Mesenchymal stem cell (in vitro differentiated cells and primary cell): Measurements from ENCODE around the gene TGM2.
A peak's percentile ranks its signal among the peaks of the same experiment; 100 is the strongest.

ENCODE experiments used
- DNase-seq: peaks from one replicate; pipeline ENCODE4 v3.0.0-alpha.2; 2013
- H2AFZ ChIP-seq: one replicate; pipeline ENCODE4 v1.6.1; 2013; ENCODE audit warnings: low read depth, mild to moderate bottlenecking, control low read depth, inconsistent platforms, low read length, moderate library complexity
- H2AK5ac ChIP-seq: 2 replicates; pipeline ENCODE4 v1.6.1; 2013; ENCODE audit warnings: low read length, moderate library complexity, mild to moderate bottlenecking, inconsistent platforms; ENCODE audit not compliant: severe bottlenecking
- H2BK120ac ChIP-seq: one replicate; pipeline ENCODE4 v1.6.1; 2013; ENCODE audit warnings: low read depth, mild to moderate bottlenecking, inconsistent platforms, low read length, moderate library complexity
- H2BK12ac ChIP-seq, 2 experiments: one replicate each; pipeline ENCODE4 v1.6.1; 2013; ENCODE audit warnings: inconsistent platforms in 2 of 2, low read length in 2 of 2, mild to moderate bottlenecking in 2 of 2, moderate library complexity in 2 of 2, control low read depth in 1 of 2
- H2BK15ac ChIP-seq: one replicate; pipeline ENCODE4 v1.6.1; 2013; ENCODE audit warnings: mild to moderate bottlenecking, low read depth, inconsistent platforms; ENCODE audit not compliant: poor library complexity, severe bottlenecking
- H2BK5ac ChIP-seq: 2 replicates; pipeline ENCODE4 v1.6.1; 2013; ENCODE audit warnings: low read depth, mild to moderate bottlenecking, low read length, control low read depth, inconsistent platforms; ENCODE audit not compliant: poor library complexity, severe bottlenecking
- H3K14ac ChIP-seq, 2 experiments: one replicate each; pipeline ENCODE4 v1.6.1; 2013; ENCODE audit warnings: inconsistent platforms in 2 of 2, low read length in 2 of 2, control low read depth in 1 of 2, mild to moderate bottlenecking in 1 of 2, moderate library complexity in 1 of 2
- H3K18ac ChIP-seq, 2 experiments: one replicate each; pipeline ENCODE4 v1.6.1; 2013; ENCODE audit warnings: inconsistent platforms in 2 of 2, low read length in 2 of 2, control low read depth in 1 of 2, low read depth in 1 of 2, mild to moderate bottlenecking in 1 of 2
- H3K23ac ChIP-seq, 2 experiments: one replicate each; pipeline ENCODE4 v1.6.1; 2013; ENCODE audit warnings: inconsistent platforms in 2 of 2, low read length in 2 of 2, mild to moderate bottlenecking in 2 of 2, moderate library complexity in 2 of 2, control low read depth in 1 of 2
- H3K27ac ChIP-seq: 2 replicates; pipeline ENCODE4 v1.5.1; 2013; ENCODE audit warnings: mild to moderate bottlenecking, moderate library complexity, low read length, control low read depth, inconsistent platforms; ENCODE audit not compliant: poor library complexity, severe bottlenecking
- H3K27me3 ChIP-seq, 2 experiments: 2 replicates each; pipeline versions ENCODE4 v1.6.1 to v1.7.0; 2013; ENCODE audit warnings: low read length in 2 of 2, mild to moderate bottlenecking in 2 of 2, moderate library complexity in 2 of 2, control low read depth in 1 of 2, inconsistent platforms in 1 of 2; ENCODE audit not compliant: control insufficient read depth in 1 of 2, insufficient read depth in 1 of 2
- H3K36me3 ChIP-seq, 2 experiments: 2 replicates each; pipeline versions ENCODE4 v1.6.1 to v1.7.0; 2013; ENCODE audit warnings: low read length in 2 of 2, control low read depth in 1 of 2, inconsistent platforms in 1 of 2, low read depth in 1 of 2, mild to moderate bottlenecking in 1 of 2; ENCODE audit not compliant: insufficient read depth in 2 of 2, control insufficient read depth in 1 of 2
- H3K4ac ChIP-seq, 2 experiments: one replicate each; pipeline ENCODE4 v1.6.1; 2013; ENCODE audit warnings: inconsistent platforms in 2 of 2, low read length in 2 of 2, mild to moderate bottlenecking in 2 of 2, moderate library complexity in 2 of 2, control low read depth in 1 of 2, low read depth in 1 of 2
- H3K4me1 ChIP-seq: 2 replicates; pipeline ENCODE4 v1.6.1; 2013; ENCODE audit warnings: low read depth, low read length, control low read depth; ENCODE audit not compliant: control insufficient read depth, insufficient read depth
- H3K4me2 ChIP-seq: 2 replicates; pipeline ENCODE4 v1.6.1; 2013; ENCODE audit warnings: low read length, mild to moderate bottlenecking, inconsistent platforms; ENCODE audit not compliant: poor library complexity, severe bottlenecking
- H3K4me3 ChIP-seq, 2 experiments: 2 replicates each; pipeline versions ENCODE4 v1.5.1 to v1.7.0; 2013; ENCODE audit warnings: low read length in 2 of 2, mild to moderate bottlenecking in 2 of 2, control low read depth in 1 of 2, low read depth in 1 of 2; ENCODE audit not compliant: insufficient read depth in 1 of 2
- H3K79me1 ChIP-seq: replicated peaks from 2 replicates; pipeline ENCODE4 v1.6.1; 2013; ENCODE audit warnings: mild to moderate bottlenecking, control low read depth, low read length, inconsistent platforms; ENCODE audit not compliant: poor library complexity, severe bottlenecking
- H3K9ac ChIP-seq: 2 replicates; pipeline ENCODE4 v1.7.0; 2013; ENCODE audit warnings: mild to moderate bottlenecking, low read length, moderate library complexity
- H3K9me3 ChIP-seq: 2 replicates; pipeline ENCODE4 v1.7.0; 2013; ENCODE audit warnings: mild to moderate bottlenecking, low read length; ENCODE audit not compliant: control insufficient read depth
- H4K8ac ChIP-seq: one replicate; pipeline ENCODE4 v1.6.1; 2013; ENCODE audit warnings: inconsistent platforms, mild to moderate bottlenecking, low read length, moderate library complexity
- H4K91ac ChIP-seq: one replicate; pipeline ENCODE4 v1.6.1; 2013; ENCODE audit warnings: mild to moderate bottlenecking, low read length, inconsistent platforms
- WGBS: methylation state at CpG from one replicate; pipeline ENCODE4 v1.1.7; 2013; ENCODE audit warnings: mixed read lengths; 5-methylcytosine and 5-hydroxymethylcytosine counted together

The TGM2 gene

GRCh38 chr20:38147751-38148150 is 17.3 kb downstream of the TGM2 start:
- Histone ChIP-seq H3K27ac (no peak overlapping the region), H3K79me1 (no peaks in the 10 kb centered on the region), H4K8ac (no peak overlapping the region), H3K4me3 (no peak overlapping the region), H2BK120ac (no peak overlapping the region), H3K14ac (no peak overlapping the region), H3K9ac (no peak overlapping the region), H3K23ac (no peak overlapping the region), H3K9me3 (peaks cover 4% of the 10 kb centered on the region), H2BK5ac (no peak overlapping the region), H3K27me3 (peaks cover 0 to 3% of the 10 kb centered on the region in 2 experiments), H2BK12ac (no peak overlapping the region), H3K4me1 (peaks cover 39% of the 10 kb centered on the region), H3K18ac (no peak overlapping the region), H3K4me2 (no peak overlapping the region), H2AK5ac (no peak overlapping the region), H3K4ac (no peak overlapping the region), H4K91ac (no peak overlapping the region), H2BK15ac (no peak overlapping the region), H2AFZ (no peak overlapping the region), H3K36me3 (peaks cover 4 to 14% of the 10 kb centered on the region in 2 experiments)
- no peak for DNase-seq
- WGBS: 96% methylated on average over 14 of the region's 14 CpGs

DNA sequence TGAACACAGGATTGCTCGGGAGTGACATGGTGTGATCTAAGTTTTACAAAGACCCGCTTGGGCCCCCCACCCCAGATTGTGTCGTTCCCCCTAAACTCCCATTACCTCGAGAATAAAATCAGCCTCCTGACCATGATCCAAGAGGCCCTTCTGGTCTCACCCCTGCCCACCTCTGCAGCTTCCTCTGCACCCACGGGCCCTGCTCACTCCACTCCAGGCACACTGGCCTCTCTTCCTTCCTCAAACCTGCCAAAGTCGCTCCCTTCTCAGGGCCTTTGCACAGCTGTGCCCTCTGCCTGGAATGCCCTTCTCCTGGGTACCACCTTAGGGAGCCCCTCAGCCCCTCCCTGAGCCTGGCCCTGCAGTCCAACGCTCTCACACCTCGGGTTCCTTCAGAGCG is 17.9 kb downstream of the TGM2 start:
- H3K36me3 ChIP-seq: peaks cover 4 to 14% of the 10 kb centered on the region in 2 experiments
- no peak overlapping the region for H3K4me3 ChIP-seq
- no peaks in the 10 kb centered on the region for H3K79me1 ChIP-seq
- no peak overlapping the region for H3K9ac ChIP-seq
- H3K27me3 ChIP-seq: peaks cover 0 to 3% of the 10 kb centered on the region in 2 experiments
- no peak overlapping the region for H3K18ac ChIP-seq
- H3K4ac ChIP-seq: no peak overlapping the region
- DNase-seq: no peak
- no peak overlapping the region for H3K14ac ChIP-seq
- H2BK5ac ChIP-seq: no peak overlapping the region
- H2AFZ ChIP-seq: no peak overlapping the region
- H3K27ac ChIP-seq: no peak overlapping the region
- H3K4me2 ChIP-seq: no peak overlapping the region
- H2BK12ac ChIP-seq: no peak overlapping the region
- H2BK15ac ChIP-seq: no peak overlapping the region
- WGBS: 94% methylated on average over 9 of the region's 9 CpGs
- peaks cover 37% of the 10 kb centered on the region for H3K4me1 ChIP-seq
- H2BK120ac ChIP-seq: no peak overlapping the region
- no peak overlapping the region for H4K8ac ChIP-seq
- H3K23ac ChIP-seq: no peak overlapping the region
- peaks cover 4% of the 10 kb centered on the region for H3K9me3 ChIP-seq
- H2AK5ac ChIP-seq: no peak overlapping the region
- no peak overlapping the region for H4K91ac ChIP-seq

DNA sequence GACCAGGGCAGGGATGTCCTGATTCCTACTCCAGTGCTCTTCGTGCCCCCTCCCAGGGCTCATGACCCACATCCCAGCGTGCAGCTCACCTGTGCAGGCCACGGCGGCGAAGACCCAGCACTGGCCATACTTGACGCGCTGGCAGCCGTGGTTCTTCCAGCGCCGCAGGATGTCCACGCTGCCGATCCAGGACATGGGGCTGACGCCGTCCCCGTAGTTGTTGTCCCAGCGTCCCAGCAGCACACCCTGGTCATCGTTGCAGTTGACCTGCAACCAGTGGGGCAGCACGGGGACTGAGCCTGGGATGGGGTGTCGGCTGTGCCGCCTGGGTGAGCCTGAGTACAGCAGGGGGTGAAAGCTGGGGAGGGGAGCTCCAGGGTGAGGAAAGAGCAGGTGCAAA is 18.4 kb downstream of the TGM2 start:
- Histone ChIP-seq H2BK12ac (peak overlapping the region in 1 of 2 experiments; percentile 15), H4K91ac (peak overlapping the region; percentile 67), H4K8ac (peak overlapping the region; percentile 2), H3K18ac (peak overlapping the region in 1 of 2 experiments; percentile 28), H2AK5ac (no peak overlapping the region), H3K9me3 (peaks cover 4% of the 10 kb centered on the region), H3K23ac (no peak overlapping the region), H3K4me2 (no peak overlapping the region), H3K4ac (no peak overlapping the region), H2AFZ (no peak overlapping the region), H3K4me1 (peaks cover 35% of the 10 kb centered on the region), H3K36me3 (peaks cover 4 to 14% of the 10 kb centered on the region in 2 experiments), H3K27ac (no peak overlapping the region), H3K79me1 (no peaks in the 10 kb centered on the region), H3K27me3 (peaks cover 0 to 3% of the 10 kb centered on the region in 2 experiments), H3K4me3 (no peak overlapping the region), H2BK5ac (no peak overlapping the region), H2BK15ac (no peak overlapping the region), H2BK120ac (no peak overlapping the region), H3K9ac (no peak overlapping the region), H3K14ac (peak overlapping the region in 1 of 2 experiments; percentile 8)
- no peak for DNase-seq
- 93% methylated on average over 20 of the region's 20 CpGs for WGBS

DNA sequence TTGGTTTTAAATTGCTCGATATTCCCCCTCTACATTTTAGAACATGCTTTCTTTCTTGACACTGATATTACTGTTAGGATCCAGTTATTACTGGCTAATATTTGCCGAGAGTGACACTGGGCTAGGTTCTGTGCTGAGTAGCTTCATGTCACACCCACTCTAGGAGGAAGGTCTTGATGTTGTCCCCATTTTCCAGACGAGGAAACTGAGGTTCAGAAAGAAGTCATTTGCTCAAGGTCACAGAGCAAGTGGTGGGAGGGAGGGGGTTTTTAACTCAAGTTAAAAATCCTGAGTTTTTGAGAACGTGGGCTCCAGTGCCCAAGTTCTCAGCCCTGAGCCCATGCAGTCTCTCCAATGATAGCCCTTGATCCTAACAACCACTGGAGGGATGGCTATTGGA is 18.9 kb downstream of the TGM2 start:
- Histone ChIP-seq H3K14ac (peak overlapping the region in 1 of 2 experiments; percentile 8), H3K18ac (no peak overlapping the region), H3K4me2 (no peak overlapping the region), H2AFZ (no peak overlapping the region), H3K79me1 (no peaks in the 10 kb centered on the region), H3K4ac (no peak overlapping the region), H3K36me3 (peaks cover 4 to 14% of the 10 kb centered on the region in 2 experiments), H2BK120ac (no peak overlapping the region), H4K8ac (no peak overlapping the region), H4K91ac (no peak overlapping the region), H3K4me3 (no peak overlapping the region), H3K27me3 (peaks cover 0 to 3% of the 10 kb centered on the region in 2 experiments), H2BK15ac (no peak overlapping the region), H3K23ac (no peak overlapping the region), H3K9me3 (peaks cover 4% of the 10 kb centered on the region), H3K27ac (no peak overlapping the region), H3K4me1 (peaks cover 33% of the 10 kb centered on the region), H2AK5ac (no peak overlapping the region), H2BK5ac (no peak overlapping the region), H2BK12ac (peak overlapping the region in 1 of 2 experiments; percentile 17), H3K9ac (no peak overlapping the region)
- no peak for DNase-seq
- WGBS: 99% methylated on average over 3 of the region's 4 CpGs
